Ureter (tissue), 1 donor: ENCODE measurements around the gene LIG1. TPM values are rescaled to one million over a fixed set of nuclear protein-coding genes. Genes with fewer than 3 reads are reported as not detected.
A peak's percentile ranks its signal among the peaks of the same experiment; 100 is the strongest.

Experiments
- DNase-seq: peaks from one replicate; pipeline ENCODE4 v3.0.0-alpha.2; 2020; ENCODE audit warnings: low spot score
- total RNA-seq: library from RNA; stranded (reverse); gene quantifications from one replicate; pipeline ENCODE4 v1.2.4, GENCODE V29; 2023
- donor health status: DM: yes; HTN: yes; CAD: no.

The LIG1 gene
- total RNA-seq: 25.5 TPM

- peak; percentile 92 for DNase-seq
Measured at GRCh38 chr19:48169939-48170803, at the start of gene LIG1, which contains the start of gene ZSWIM9. LIG1 (minus strand) TSS chr19:48170344; CDS start chr19:48165566, 4,778 bp downstream. ZSWIM9 (plus strand) TSS chr19:48170680; CDS start chr19:48171803, 1,123 bp downstream.

GRCh38 chr19:48218997-48219396, 48.9 kb upstream of the LIG1 start:
- no peak for DNase-seq

GRCh38 chr19:48216933-48217332, 46.8 kb upstream of the LIG1 start:
- no peak for DNase-seq

- DNase-seq: no peak
Measured at GRCh38 chr19:48213959-48214358, 43.8 kb upstream of the LIG1 start.

GRCh38 chr19:48210005-48210404, 39.9 kb upstream of the LIG1 start:
- no peak for DNase-seq

GRCh38 chr19:48206397-48207093, 36.4 kb upstream of the LIG1 start:
- peak; percentile 26 for DNase-seq

GRCh38 chr19:48203794-48204628, 33.9 kb upstream of the LIG1 start:
- DNase-seq: peak; percentile 93

- DNase-seq: peak; percentile 14
Measured at GRCh38 chr19:48203222-48203793, 33.2 kb upstream of the LIG1 start.

GRCh38 chr19:48196933-48197665, 27.0 kb upstream of the LIG1 start:
- DNase-seq: no peak

GRCh38 chr19:48196321-48196763, 26.2 kb upstream of the LIG1 start:
- DNase-seq: no peak

- no peak for DNase-seq
Measured at GRCh38 chr19:48194844-48195830, 25.0 kb upstream of the LIG1 start.

- no peak for DNase-seq
Measured at GRCh38 chr19:48194041-48194843, 24.1 kb upstream of the LIG1 start.

GRCh38 chr19:48192750-48193149, 22.6 kb upstream of the LIG1 start:
- DNase-seq: no peak

- DNase-seq: no peak
Measured at GRCh38 chr19:48190885-48191284, 20.7 kb upstream of the LIG1 start.

GRCh38 chr19:48190288-48190884, 20.2 kb upstream of the LIG1 start:
- DNase-seq: no peak

- no peak for DNase-seq
Measured at GRCh38 chr19:48186541-48186991, 16.4 kb upstream of the LIG1 start.

- no peak for DNase-seq
Measured at GRCh38 chr19:48186015-48186414, 15.9 kb upstream of the LIG1 start.

GRCh38 chr19:48183356-48183755, 13.2 kb upstream of the LIG1 start:
- no peak for DNase-seq
